ENCODE data around the gene EXOC2.

- TF ChIP-seq CTCF (IDR thresholded peaks at IDR 0.05) (no peak), POLR2A (IDR thresholded peaks at IDR 0.05) (no peak)
These were observed 122.1 kb downstream of the EXOC2 start for GRCh38 chr6:570825-571224.
